ENCODE measurements around the gene STMN3. TPM values are rescaled to one million over a fixed set of nuclear protein-coding genes. Genes with fewer than 3 reads are reported as not detected.
A peak's percentile ranks its signal among the peaks of the same experiment; 100 is the strongest.

STMN3 gene
- total RNA-seq, 1 donor from 2014 or later = 6.1 TPM

DNA sequence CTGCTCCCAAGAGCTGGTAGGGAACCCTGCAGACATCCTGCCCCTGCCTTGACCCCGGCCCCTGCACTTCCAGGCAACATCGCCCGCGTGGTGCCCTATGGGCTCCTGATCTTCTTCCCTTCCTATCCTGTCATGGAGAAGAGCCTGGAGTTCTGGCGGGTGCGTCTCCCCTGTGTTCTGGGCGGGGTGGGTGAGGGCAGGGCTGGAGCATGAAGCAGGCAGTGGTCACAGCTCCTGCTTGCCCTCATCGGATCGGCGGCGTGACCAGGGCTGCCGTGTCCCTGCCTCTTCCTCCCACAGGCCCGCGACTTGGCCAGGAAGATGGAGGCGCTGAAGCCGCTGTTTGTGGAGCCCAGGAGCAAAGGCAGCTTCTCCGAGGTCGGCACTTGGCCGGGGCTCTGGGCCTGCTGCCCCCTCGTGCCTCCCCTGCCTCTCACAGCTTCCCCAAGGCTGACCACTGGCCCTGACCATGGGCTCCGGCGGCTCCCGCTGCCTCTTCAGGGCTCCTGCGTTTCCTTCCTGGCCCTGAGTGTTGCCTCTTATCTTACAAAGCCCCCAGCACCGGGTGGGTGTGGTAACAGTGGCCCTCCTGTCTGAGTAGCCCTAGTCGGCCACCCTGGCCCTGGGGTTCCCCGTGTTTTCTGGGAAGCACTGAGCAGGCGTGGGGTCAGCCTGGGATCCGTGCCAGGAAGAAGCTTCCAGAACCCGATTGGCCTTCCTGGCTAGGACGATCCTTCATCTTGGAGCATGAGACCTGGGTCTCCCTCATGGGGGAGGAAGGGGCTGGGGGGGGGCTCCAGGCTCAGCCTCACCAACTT lies 35.2 kb upstream of the STMN3 start:
- Mint-ChIP-seq H3K4me1 (peaks cover 4% of the 10 kb centered on the region), H3K27me3 (no peaks in the 10 kb centered on the region), H3K4me3 (no peak overlapping the region), H3K36me3 (ENCODE audit: low read depth) (no peaks in the 10 kb centered on the region), H3K9me3 (no peaks in the 10 kb centered on the region), H3K27ac (no peak overlapping the region)
- intact Hi-C loops (cut with micrococcal nuclease) = no loop called here
- ChIA-PET POLR2A (interaction anchor here (0.6 kb wide), 1 partner anchor 19 kb away, joined by 3 read pairs; no protein-coding TSS in a partner anchor), CTCF (no interaction called here)
- DNase-seq = no peak
- TF ChIP-seq, protein P1, sequence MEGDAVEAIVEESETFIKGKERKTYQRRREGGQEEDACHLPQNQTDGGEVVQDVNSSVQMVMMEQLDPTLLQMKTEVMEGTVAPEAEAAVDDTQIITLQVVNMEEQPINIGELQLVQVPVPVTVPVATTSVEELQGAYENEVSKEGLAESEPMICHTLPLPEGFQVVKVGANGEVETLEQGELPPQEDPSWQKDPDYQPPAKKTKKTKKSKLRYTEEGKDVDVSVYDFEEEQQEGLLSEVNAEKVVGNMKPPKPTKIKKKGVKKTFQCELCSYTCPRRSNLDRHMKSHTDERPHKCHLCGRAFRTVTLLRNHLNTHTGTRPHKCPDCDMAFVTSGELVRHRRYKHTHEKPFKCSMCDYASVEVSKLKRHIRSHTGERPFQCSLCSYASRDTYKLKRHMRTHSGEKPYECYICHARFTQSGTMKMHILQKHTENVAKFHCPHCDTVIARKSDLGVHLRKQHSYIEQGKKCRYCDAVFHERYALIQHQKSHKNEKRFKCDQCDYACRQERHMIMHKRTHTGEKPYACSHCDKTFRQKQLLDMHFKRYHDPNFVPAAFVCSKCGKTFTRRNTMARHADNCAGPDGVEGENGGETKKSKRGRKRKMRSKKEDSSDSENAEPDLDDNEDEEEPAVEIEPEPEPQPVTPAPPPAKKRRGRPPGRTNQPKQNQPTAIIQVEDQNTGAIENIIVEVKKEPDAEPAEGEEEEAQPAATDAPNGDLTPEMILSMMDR (IDR thresholded peaks at IDR 0.05) = no peak
- no peak for ATAC-seq (ENCODE audit: low read depth)

DNA sequence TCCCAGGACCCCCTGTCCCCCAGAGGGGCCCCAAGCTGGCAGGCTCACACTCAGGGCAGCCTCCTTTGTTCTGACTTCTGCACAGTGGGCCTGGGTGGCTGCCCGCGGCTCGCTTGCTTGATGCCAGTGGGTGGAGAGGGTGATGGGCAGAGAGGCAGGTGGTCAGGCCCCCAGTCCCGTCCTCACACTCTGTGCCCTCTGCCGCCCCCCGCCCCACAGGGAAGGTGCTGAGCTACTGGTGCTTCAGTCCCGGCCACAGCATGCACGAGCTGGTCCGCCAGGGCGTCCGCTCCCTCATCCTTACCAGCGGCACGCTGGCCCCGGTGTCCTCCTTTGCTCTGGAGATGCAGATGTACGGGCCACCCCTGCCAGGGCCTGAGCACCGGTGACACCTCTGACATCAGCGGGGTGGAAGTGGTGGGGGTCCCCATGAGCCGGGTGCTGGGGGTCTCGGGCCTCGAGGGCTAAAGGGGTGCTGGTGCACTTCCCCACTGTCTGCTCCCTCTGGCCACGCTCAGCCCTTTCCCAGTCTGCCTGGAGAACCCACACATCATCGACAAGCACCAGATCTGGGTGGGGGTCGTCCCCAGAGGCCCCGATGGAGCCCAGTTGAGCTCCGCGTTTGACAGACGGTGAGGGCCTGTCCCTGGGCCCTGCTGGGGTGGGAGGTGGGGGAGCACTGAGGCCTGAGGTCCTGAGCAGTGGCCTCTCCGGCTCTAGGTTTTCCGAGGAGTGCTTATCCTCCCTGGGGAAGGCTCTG lies 34.4 kb upstream of the STMN3 start:
- Mint-ChIP-seq H3K4me3 (no peak overlapping the region), H3K4me1 (peaks cover 4% of the 10 kb centered on the region), H3K27ac (no peak overlapping the region), H3K27me3 (no peaks in the 10 kb centered on the region), H3K36me3 (ENCODE audit: low read depth) (no peaks in the 10 kb centered on the region), H3K9me3 (no peaks in the 10 kb centered on the region)
- CTCF ChIA-PET = no interaction called here
- TF ChIP-seq, protein P1 (IDR thresholded peaks at IDR 0.05) = no peak
- POLR2A ChIA-PET = interaction anchor here (0.8 kb wide), 1 partner anchor 13 kb away, joined by 3 read pairs; no protein-coding TSS in a partner anchor
- ATAC-seq (ENCODE audit: low read depth) (no peak), DNase-seq (no peak)
- intact Hi-C loops (cut with micrococcal nuclease) = no loop called here

DNA sequence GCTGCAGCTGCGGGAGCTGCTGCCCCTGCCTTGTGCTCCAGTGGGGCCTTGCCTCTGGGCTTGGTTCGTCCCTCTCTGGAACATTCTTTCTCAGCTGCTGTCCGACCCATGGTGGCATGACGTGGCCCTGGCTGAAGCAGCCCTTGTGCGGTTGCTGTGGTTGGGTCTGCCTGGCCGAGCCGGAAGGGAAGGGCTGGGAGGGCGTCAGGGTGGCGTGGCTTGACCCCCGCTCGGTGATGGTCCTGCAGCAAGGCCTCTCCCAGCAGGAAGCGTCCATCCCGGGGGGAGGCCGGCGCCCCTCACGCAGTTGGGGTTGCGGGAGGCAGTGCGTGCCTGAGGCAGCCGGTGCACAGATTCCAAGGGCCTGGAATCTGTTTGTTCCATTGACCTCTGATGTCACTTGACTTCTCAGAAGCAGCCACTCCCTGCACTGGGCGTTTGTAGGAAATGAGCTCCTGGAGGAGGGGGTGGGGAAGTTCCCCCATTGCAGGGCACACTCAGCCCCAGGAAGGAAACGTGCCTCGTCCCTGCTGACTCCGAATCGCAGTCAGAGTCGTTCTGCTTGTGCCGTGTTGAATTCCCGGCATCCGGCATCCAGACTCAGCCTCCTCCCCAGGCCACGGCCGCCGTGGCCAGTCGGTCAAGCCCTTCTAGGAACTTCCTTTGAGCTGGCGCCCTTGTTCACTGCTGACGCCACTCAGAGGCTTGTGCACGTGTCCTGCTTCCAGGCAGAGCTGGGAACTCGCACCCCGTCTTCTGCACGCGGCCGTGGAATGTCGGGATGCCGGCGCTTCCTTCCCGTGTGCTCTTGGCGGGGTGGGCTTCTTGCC lies 33.5 kb upstream of the STMN3 start:
- DNase-seq (no peak), ATAC-seq (ENCODE audit: low read depth) (peak; percentile 58)
- TF ChIP-seq, protein P1 (IDR thresholded peaks at IDR 0.05) = no peak
- Mint-ChIP-seq H3K27me3 (no peaks in the 10 kb centered on the region), H3K36me3 (ENCODE audit: low read depth) (no peaks in the 10 kb centered on the region), H3K9me3 (no peaks in the 10 kb centered on the region), H3K4me3 (no peak overlapping the region), H3K4me1 (peaks cover 4% of the 10 kb centered on the region), H3K27ac (no peak overlapping the region)
- ChIA-PET CTCF (no interaction called here), POLR2A (interaction anchor here (0.8 kb wide), 1 partner anchor 12 kb away, joined by 3 read pairs; no protein-coding TSS in a partner anchor)
- intact Hi-C loops (cut with micrococcal nuclease) = no loop called here

DNA sequence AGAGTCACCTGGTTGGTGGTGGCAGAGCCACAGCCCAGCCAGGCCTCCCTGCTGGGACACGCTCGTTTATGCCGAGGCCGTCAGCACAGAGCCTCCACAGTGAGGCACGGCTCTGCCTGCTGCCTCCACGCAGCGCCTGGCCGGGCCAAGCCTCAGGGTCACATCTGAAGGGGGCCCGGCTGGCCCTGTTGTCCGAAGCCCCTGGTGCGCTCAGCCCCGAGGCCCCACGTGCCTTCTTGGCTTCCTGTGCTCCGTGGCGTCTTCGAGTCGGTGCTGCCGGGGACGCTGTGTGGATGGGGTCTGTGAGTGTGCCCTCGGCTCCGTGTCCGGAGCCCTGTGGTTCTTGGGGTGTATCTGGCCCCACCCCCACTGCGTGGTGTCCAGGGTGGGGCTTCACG lies 32.9 kb upstream of the STMN3 start:
- no peak for DNase-seq
- Mint-ChIP-seq H3K27ac (no peak overlapping the region), H3K4me3 (no peak overlapping the region), H3K36me3 (ENCODE audit: low read depth) (no peaks in the 10 kb centered on the region), H3K27me3 (no peaks in the 10 kb centered on the region), H3K9me3 (no peaks in the 10 kb centered on the region), H3K4me1 (peaks cover 4% of the 10 kb centered on the region)
- ATAC-seq (ENCODE audit: low read depth) = no peak
- TF ChIP-seq, protein P1 (IDR thresholded peaks at IDR 0.05) = no peak
- intact Hi-C loops (cut with micrococcal nuclease) = no loop called here
- ChIA-PET CTCF (no interaction called here), POLR2A (no interaction called here)

All from activated B cell treated with CpG ODN at 0.5 μM for 24 hours (primary cell).